ENCODE data around the gene NAV3. TPM values are rescaled to one million over a fixed set of nuclear protein-coding genes. Genes with fewer than 3 reads are reported as not detected.

The NAV3 gene
- total and polyA plus RNA-seq, 11 donors, result 1.1 to 18.0 (median 5.8) TPM

DNA sequence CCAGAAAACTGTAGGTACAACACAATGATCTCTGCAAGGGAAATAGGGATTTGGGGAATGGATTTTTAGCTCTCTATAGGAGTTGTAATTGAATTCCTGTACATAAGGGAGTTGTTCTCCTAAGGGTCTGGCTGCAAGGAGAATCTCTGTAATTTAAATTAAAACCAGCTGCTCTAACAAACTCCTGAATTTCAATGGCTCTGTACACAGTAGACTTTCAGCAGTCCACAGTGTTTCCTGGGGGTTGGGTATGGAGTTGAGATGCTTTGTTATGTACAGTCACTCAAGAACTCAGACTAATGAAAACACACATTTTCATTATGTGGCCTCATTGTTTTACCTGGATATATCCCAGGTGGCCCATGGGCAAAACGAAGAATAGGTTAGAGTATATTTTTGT, 93.2 kb downstream of the NAV3 start:
- Histone ChIP-seq H3K4me1 (peaks cover 0 to 8% (median 0%) of the 10 kb centered on the region in 12 donors), H3K9me3 (no peaks in the 10 kb centered on the region), H3K27ac (no peak overlapping the region), H3K4me3 (no peak overlapping the region), H3K27me3 (no peaks in the 10 kb centered on the region), H3K36me3 (no peaks in the 10 kb centered on the region)
- WGBS, 4 donors, result 69 to 80% (median 72%) methylated on average over 1 of the region's 1 CpG
- DNase-seq (no peak), ATAC-seq (no peak)
- intact Hi-C loops (cut with DNase I), result loop anchor here in 8 of 10 donors (2.0 to 10.0 kb wide), 4 partner anchors 69 to 769 kb away; no protein-coding TSS in a partner anchor
- no peak for TF ChIP-seq POLR2A (IDR thresholded peaks at IDR 0.05)
- TF ChIP-seq CTCF (IDR thresholded peaks at IDR 0.05), result no peak

DNA sequence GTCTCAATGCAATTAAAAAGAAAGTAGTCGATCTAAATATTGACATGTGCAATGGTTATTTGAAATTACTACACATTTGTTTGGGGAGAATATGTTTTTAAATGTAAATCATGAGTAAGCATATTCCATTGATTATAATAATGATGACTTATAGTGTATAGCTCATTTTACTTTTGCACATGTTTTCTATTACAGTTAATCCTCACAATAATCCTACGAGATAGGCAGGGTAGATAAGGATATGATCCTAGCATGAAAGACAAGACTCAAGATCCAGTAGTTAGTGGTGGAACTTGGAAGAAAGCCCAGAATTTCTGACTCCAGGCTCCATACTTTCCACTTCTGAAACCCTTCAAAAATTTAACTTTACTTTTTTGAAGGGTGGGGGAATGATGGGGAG, 94.0 kb downstream of the NAV3 start:
- DNase-seq, result no peak
- H3K36me3 ChIP-seq, result no peaks in the 10 kb centered on the region
- no peaks in the 10 kb centered on the region for H3K27me3 ChIP-seq
- WGBS, 4 donors, result 75 to 83% (median 81%) methylated on average over 2 of the region's 2 CpGs
- H3K27ac ChIP-seq, result no peak overlapping the region
- TF ChIP-seq CTCF (IDR thresholded peaks at IDR 0.05) (no peak), POLR2A (IDR thresholded peaks at IDR 0.05) (no peak)
- no peaks in the 10 kb centered on the region for H3K9me3 ChIP-seq
- intact Hi-C loops (cut with DNase I), result loop anchor here (1.0 to 10.0 kb wide), 6 partner anchors 70 to 772 kb away; no protein-coding TSS in a partner anchor
- no peak for ATAC-seq
- no peak overlapping the region for H3K4me3 ChIP-seq
- peaks cover 0 to 8% (median 0%) of the 10 kb centered on the region in 12 donors for H3K4me1 ChIP-seq

- H3K9me3 ChIP-seq, result no peaks in the 10 kb centered on the region
- no peaks in the 10 kb centered on the region for H3K27me3 ChIP-seq
- ATAC-seq (peak; percentile 85 to 98 (median 92)), DNase-seq (peak; percentile 62 to 78 (median 73))
- TF ChIP-seq POLR2A (IDR thresholded peaks at IDR 0.05) (no peak), CTCF (IDR thresholded peaks at IDR 0.05) (peak; percentile 80 to 98 (median 94))
- no peak overlapping the region for H3K27ac ChIP-seq
- WGBS, 4 donors, result 0 to 2% (median 0%) methylated on average over 6 of the region's 6 CpGs
- peak overlapping the region in 5 of 12 donors; percentile 2 to 27 (median 13) for H3K4me3 ChIP-seq
- intact Hi-C loops (cut with DNase I), result loop anchor here (1.0 to 10.0 kb wide), 6 partner anchors 71 to 773 kb away; no protein-coding TSS in a partner anchor
- H3K36me3 ChIP-seq, result no peaks in the 10 kb centered on the region
- peaks cover 0 to 8% (median 0%) of the 10 kb centered on the region in 12 donors for H3K4me1 ChIP-seq
These were observed 94.9 kb downstream of the NAV3 start for GRCh38 chr12:77925536-77926108.

DNA sequence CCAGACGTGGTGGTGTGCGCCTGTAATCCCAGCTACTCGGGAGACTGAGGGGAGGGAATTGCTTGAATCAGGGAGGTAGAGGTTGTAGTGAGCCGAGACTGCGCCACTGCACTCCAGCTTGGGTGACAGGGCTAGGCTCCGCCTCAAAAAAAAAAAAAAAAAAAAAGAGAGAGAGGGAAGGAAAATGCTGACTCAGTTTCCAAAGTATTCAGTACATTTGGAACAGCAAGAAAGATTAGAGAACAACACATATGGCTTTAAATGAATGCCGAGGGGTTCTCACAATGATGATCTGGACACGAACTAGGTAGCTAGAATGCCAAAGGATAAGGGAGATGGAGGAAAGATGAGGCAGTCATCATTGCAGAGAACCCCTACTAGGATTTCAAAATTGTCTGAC, 97.4 kb downstream of the NAV3 start:
- no peaks in the 10 kb centered on the region for H3K27me3 ChIP-seq
- intact Hi-C loops (cut with DNase I), result loop anchor here in 3 of 10 donors (5.0 to 10.0 kb wide), 3 partner anchors 73 to 776 kb away; no protein-coding TSS in a partner anchor
- no peak overlapping the region for H3K4me3 ChIP-seq
- TF ChIP-seq CTCF (IDR thresholded peaks at IDR 0.05) (no peak), POLR2A (IDR thresholded peaks at IDR 0.05) (no peak)
- ATAC-seq (no peak), DNase-seq (no peak)
- H3K36me3 ChIP-seq, result no peaks in the 10 kb centered on the region
- H3K4me1 ChIP-seq, result peaks cover 0 to 8% (median 0%) of the 10 kb centered on the region in 12 donors
- no peaks in the 10 kb centered on the region for H3K9me3 ChIP-seq
- WGBS, 4 donors, result 93 to 99% (median 94%) methylated on average over 8 of the region's 8 CpGs
- H3K27ac ChIP-seq, result no peak overlapping the region
